Gastroesophageal sphincter (tissue), 3 donors: ENCODE data around the gene ARID1A.

Experiments used
- EP300 ChIP-seq: sonication (generic); formaldehyde crosslinking; IDR thresholded peaks from one replicate; pipeline ENCODE4 v1.6.1; 2017; ENCODE audit warnings: antibody characterized with exemption, mild to moderate bottlenecking
- POLR2A ChIP-seq, 2 donors: fragments of 450-650 bp; IDR thresholded peaks; one replicate each; pipeline ENCODE4 v1.6.1; 2017; ENCODE audit warnings: antibody characterized with exemption in 2 of 2, mild to moderate bottlenecking in 2 of 2, moderate library complexity in 1 of 2
- POLR2AphosphoS5 ChIP-seq: sonication (generic); formaldehyde crosslinking; IDR thresholded peaks from one replicate; pipeline ENCODE4 v1.6.1; 2017; ENCODE audit warnings: antibody characterized with exemption
- TF ChIP-seq, protein P1 (sequence below), 4 experiments: fragments of 200-600 bp in 2 of 4; fragments of 450-650 bp in 2 of 4; sonication (generic) in 1 of 4; IDR thresholded peaks; one replicate each; pipeline ENCODE4 v1.5.1; 2017 to 2019; ENCODE audit warnings: antibody characterized with exemption in 4 of 4, mild to moderate bottlenecking in 2 of 4, moderate library complexity in 2 of 4

DNA sequence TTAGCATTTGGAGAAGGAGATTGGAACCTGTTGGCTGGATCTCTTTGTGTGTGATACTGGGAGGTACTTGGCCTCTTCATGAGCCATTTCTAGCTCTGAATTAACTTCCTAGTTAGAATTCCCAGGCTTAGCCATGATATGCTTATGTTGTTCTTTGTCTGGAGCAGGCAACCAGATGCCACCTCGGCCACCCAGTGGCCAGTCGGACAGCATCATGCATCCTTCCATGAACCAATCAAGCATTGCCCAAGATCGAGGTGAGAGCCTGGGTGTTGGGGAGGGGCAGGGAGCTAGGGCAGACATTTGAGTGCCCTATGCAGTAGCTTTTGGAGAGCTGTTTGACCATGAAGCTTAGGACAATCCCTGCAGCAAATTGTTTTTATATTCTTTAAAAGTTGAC, 65.4 kb downstream of the ARID1A start:
- TF ChIP-seq, protein P1, sequence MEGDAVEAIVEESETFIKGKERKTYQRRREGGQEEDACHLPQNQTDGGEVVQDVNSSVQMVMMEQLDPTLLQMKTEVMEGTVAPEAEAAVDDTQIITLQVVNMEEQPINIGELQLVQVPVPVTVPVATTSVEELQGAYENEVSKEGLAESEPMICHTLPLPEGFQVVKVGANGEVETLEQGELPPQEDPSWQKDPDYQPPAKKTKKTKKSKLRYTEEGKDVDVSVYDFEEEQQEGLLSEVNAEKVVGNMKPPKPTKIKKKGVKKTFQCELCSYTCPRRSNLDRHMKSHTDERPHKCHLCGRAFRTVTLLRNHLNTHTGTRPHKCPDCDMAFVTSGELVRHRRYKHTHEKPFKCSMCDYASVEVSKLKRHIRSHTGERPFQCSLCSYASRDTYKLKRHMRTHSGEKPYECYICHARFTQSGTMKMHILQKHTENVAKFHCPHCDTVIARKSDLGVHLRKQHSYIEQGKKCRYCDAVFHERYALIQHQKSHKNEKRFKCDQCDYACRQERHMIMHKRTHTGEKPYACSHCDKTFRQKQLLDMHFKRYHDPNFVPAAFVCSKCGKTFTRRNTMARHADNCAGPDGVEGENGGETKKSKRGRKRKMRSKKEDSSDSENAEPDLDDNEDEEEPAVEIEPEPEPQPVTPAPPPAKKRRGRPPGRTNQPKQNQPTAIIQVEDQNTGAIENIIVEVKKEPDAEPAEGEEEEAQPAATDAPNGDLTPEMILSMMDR (IDR thresholded peaks at IDR 0.05): no peak
- TF ChIP-seq POLR2A (IDR thresholded peaks at IDR 0.05): no peak
- TF ChIP-seq POLR2AphosphoS5: no peak
- no peak for TF ChIP-seq EP300
